HepG2 (cell line): ENCODE data around the gene ZNF853. TPM values are rescaled to one million over a fixed set of nuclear protein-coding genes. Genes with fewer than 3 reads are reported as not detected.

Experiments
- CHD2 ChIP-seq: IDR thresholded peaks from 2 replicates; pipeline ENCODE4 v1.6.1; 2011; ENCODE audit warnings: low read depth, low read length, improper control_type of control experiment
- DPF2 ChIP-seq: sonication (generic); formaldehyde crosslinking; IDR thresholded peaks from 2 replicates; pipeline ENCODE4 v1.4.0; 2020; ENCODE audit warnings: mild to moderate bottlenecking, low read depth, missing genetic modification reagents, borderline replicate concordance
- FOSL1 ChIP-seq: sonication (generic); formaldehyde crosslinking; IDR thresholded peaks from 2 replicates; pipeline ENCODE4 v1.9.0; 2021; ENCODE audit warnings: missing genetic modification reagents, borderline replicate concordance
- FOXM1 ChIP-seq: sonication (generic); formaldehyde crosslinking; IDR thresholded peaks from 2 replicates; pipeline ENCODE4 v1.5.0; 2020; ENCODE audit warnings: missing genetic modification reagents
- FOXO4 ChIP-seq: sonication (generic); formaldehyde crosslinking; conservative IDR thresholded peaks from 2 replicates; pipeline ENCODE4 v1.8.1; 2023; ENCODE audit warnings: missing genetic modification reagents
- KDM2A ChIP-seq: sonication (generic); formaldehyde crosslinking; IDR thresholded peaks from 2 replicates; pipeline ENCODE4 v1.4.0; 2020; ENCODE audit warnings: low read depth, missing genetic modification reagents, borderline replicate concordance
- KDM5A ChIP-seq: fragments of 200-600 bp; sonication (generic); IDR thresholded peaks from 2 replicates; pipeline ENCODE4 v1.7.0; 2018; ENCODE audit warnings: antibody characterized with exemption, mild to moderate bottlenecking, low read length, borderline replicate concordance
- MTA3 ChIP-seq: sonication (generic); formaldehyde crosslinking; IDR thresholded peaks from 2 replicates; pipeline ENCODE4 v1.4.0; 2020; ENCODE audit warnings: missing genetic modification reagents
- MXD4 ChIP-seq: IDR thresholded peaks from 2 replicates; pipeline ENCODE4 v1.6.1; 2016; ENCODE audit warnings: mild to moderate bottlenecking, missing biosample characterization, missing genetic modification reagents
- NFKB2 ChIP-seq: sonication (generic); formaldehyde crosslinking; IDR thresholded peaks from 2 replicates; pipeline ENCODE4 v1.4.0; 2020; ENCODE audit warnings: missing genetic modification reagents, borderline replicate concordance
- NFKBIZ ChIP-seq: IDR thresholded peaks from 2 replicates; pipeline ENCODE4 v1.6.1; 2018; ENCODE audit warnings: missing genetic modification reagents, missing compliant biosample characterization
- NR1H2 ChIP-seq: sonication (generic); formaldehyde crosslinking; IDR thresholded peaks from 2 replicates; pipeline ENCODE4 v1.8.1; 2022; ENCODE audit warnings: low read depth, missing genetic modification reagents, borderline replicate concordance
- SAP130 ChIP-seq: IDR thresholded peaks from 2 replicates; pipeline ENCODE4 v1.6.1; 2016; ENCODE audit warnings: low read depth
- SNAPC4 ChIP-seq: sonication (generic); formaldehyde crosslinking; IDR thresholded peaks from 2 replicates; pipeline ENCODE4 v1.4.0; 2020; ENCODE audit warnings: mild to moderate bottlenecking, missing genetic modification reagents
- TP53 ChIP-seq: sonication (generic); formaldehyde crosslinking; conservative IDR thresholded peaks from 2 replicates; pipeline ENCODE4 v1.4.0; 2020; ENCODE audit warnings: missing genetic modification reagents
- ZBTB26 ChIP-seq: IDR thresholded peaks from 2 replicates; pipeline ENCODE4 v1.6.1; 2016; ENCODE audit warnings: missing compliant biosample characterization, missing genetic modification reagents, borderline replicate concordance
- ZNF431 ChIP-seq: sonication (generic); formaldehyde crosslinking; IDR thresholded peaks from 2 replicates; pipeline ENCODE4 v1.9.0; 2022; ENCODE audit warnings: missing genetic modification reagents, low read depth, mild to moderate bottlenecking, borderline replicate concordance
- ZNF598 ChIP-seq: sonication (generic); formaldehyde crosslinking; IDR thresholded peaks from 2 replicates; pipeline ENCODE4 v1.5.1; 2020; ENCODE audit warnings: mild to moderate bottlenecking, missing genetic modification reagents, borderline replicate concordance
- ZNF720 ChIP-seq: sonication (generic); formaldehyde crosslinking; IDR thresholded peaks from 2 replicates; pipeline ENCODE4 v1.4.0; 2020; ENCODE audit warnings: missing genetic modification reagents
- ZNF724P ChIP-seq: sonication (generic); formaldehyde crosslinking; IDR thresholded peaks from 2 replicates; pipeline ENCODE4 v1.8.0; 2022; ENCODE audit warnings: missing genetic modification reagents, borderline replicate concordance
- ZNF83 ChIP-seq: sonication (generic); formaldehyde crosslinking; IDR thresholded peaks from 2 replicates; pipeline ENCODE4 v1.4.0; 2020; ENCODE audit warnings: missing genetic modification reagents, mild to moderate bottlenecking, borderline replicate concordance
- ZSCAN29 ChIP-seq: sonication (generic); formaldehyde crosslinking; conservative IDR thresholded peaks from 2 replicates; pipeline ENCODE4 v1.4.0; 2020; ENCODE audit warnings: mild to moderate bottlenecking, missing genetic modification reagents
- polyA plus RNA-seq, 8 experiments: library from polyadenylated mRNA; depleted of rRNA in 3 of 8; stranded (reverse) in 7 of 8; unstranded in 1 of 8; fragments of >200 nt; fragmentation: Illumina TruSeq in 4 of 8; extraction: Trizol in 4 of 8; gene quantifications; 2 replicates each; pipeline versions ENCODE4 v1.2.1 to v1.2.3, GENCODE V29; 2011 to 2016; ENCODE audit warnings: low read depth in 4 of 8, missing spikeins in 1 of 8, mixed read lengths in 1 of 8; ENCODE audit not compliant: insufficient read depth in 1 of 8
- total RNA-seq, 5 experiments: library from RNA; depleted of rRNA; stranded (reverse); fragments of >200 nt; fragmentation: Illumina TruSeq; extraction: Trizol; gene quantifications; 2 replicates each; pipeline ENCODE4 v1.2.3, GENCODE V29; 2016; ENCODE audit warnings: low read depth in 1 of 5

The ZNF853 gene
- total and polyA plus RNA-seq, 2 of the 13 experiments (the other 11 are each of a cell fraction or from before 2014, with no cell fraction given) = 2.1 to 6.2 TPM

- no peak for TF ChIP-seq SNAPC4 (CRISPR knock-in tag)
- TF ChIP-seq ZSCAN29 (CRISPR knock-in tag) = no peak; the same call in 1 of the 2 replicates
- no peak for TF ChIP-seq MTA3 (CRISPR knock-in tag)
- TF ChIP-seq ZNF431 (CRISPR knock-in tag) = no peak
- TF ChIP-seq KDM5A = no peak
- TF ChIP-seq ZNF598 = no peak
- TF ChIP-seq ZNF724P (CRISPR knock-in tag) = no peak
- TF ChIP-seq SAP130 (CRISPR knock-in tag) = no peak; the same call in 1 of the 2 replicates
- no peak for TF ChIP-seq FOXO4 (CRISPR knock-in tag)
- TF ChIP-seq CHD2 = no peak
- no peak for TF ChIP-seq ZBTB26 (CRISPR knock-in tag)
- 0 out of 2 replicates have a peak, but pooled peaks have one; percentile 13 for TF ChIP-seq DPF2 (CRISPR knock-in tag)
- peak; percentile 38; the same call in 1 of the 2 replicates for TF ChIP-seq KDM2A
- TF ChIP-seq MXD4 (CRISPR knock-in tag) = no peak
- no peak for TF ChIP-seq TP53 (CRISPR knock-in tag)
- TF ChIP-seq NR1H2 (CRISPR knock-in tag) = no peak
- TF ChIP-seq ZNF720 (CRISPR knock-in tag) = no peak
- no peak for TF ChIP-seq FOSL1 (CRISPR knock-in tag)
- no peak for TF ChIP-seq NFKBIZ (CRISPR knock-in tag)
- no peak for TF ChIP-seq NFKB2
- no peak for TF ChIP-seq ZNF83 (CRISPR knock-in tag)
- TF ChIP-seq FOXM1 = no peak
These were observed 39.2 kb upstream of the ZNF853 start (continued) for GRCh38 chr7:6576024-6576866.
